Measurements from ENCODE around the gene SKOR2. TPM values are rescaled to one million over a fixed set of nuclear protein-coding genes. Genes with fewer than 3 reads are reported as not detected.
A peak's percentile ranks its signal among the peaks of the same experiment; 100 is the strongest.
"Not testable (repeated sequence)": the region's sequence is repeated elsewhere in the genome, so short reads cannot be mapped to it uniquely, and the experiment has no call there.

Gene SKOR2
- total RNA-seq, 2 donors from 2014 or later, result 0.30 to 0.70 TPM

GRCh38 chr18:47168913-47169312 lies 82.5 kb downstream of the SKOR2 start:
- H3K27ac Mint-ChIP-seq, result peak overlapping the region; percentile 6
- no peaks in the 10 kb centered on the region for H3K27me3 Mint-ChIP-seq (ENCODE audit: low read depth)
- DNase-seq (no peak), ATAC-seq (replicated peaks in 1 of 2) (peak; percentile 11 to 46)
- H3K4me3 Mint-ChIP-seq, result peak overlapping the region in 1 of 2 donors; percentile 7
- peaks cover 27% of the 10 kb centered on the region for H3K4me1 Mint-ChIP-seq (ENCODE audit: low read depth)
- H3K9me3 Mint-ChIP-seq, result no peaks in the 10 kb centered on the region
- no peaks in the 10 kb centered on the region for H3K36me3 Mint-ChIP-seq (ENCODE audit: insufficient read depth in 2 of 2)

DNA sequence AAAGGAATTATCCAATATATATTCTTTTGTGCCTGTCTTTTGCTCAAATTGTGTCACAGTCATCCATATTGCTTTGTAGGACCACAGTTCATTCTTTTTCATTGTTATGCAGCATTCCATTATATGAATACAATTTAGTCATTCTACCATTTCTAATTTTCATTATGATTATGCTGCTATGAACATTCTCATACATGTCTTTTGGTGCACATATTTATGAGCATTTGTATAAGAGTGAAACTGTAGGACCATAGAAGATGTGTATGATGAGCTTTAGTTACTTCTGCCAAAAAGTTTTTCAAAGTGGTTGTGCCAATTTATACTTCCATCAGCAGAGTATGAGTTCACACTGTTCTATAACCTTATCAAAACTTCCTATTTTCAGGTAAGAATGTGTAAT lies 83.0 kb downstream of the SKOR2 start:
- no peaks in the 10 kb centered on the region for H3K27me3 Mint-ChIP-seq (ENCODE audit: low read depth)
- no peaks in the 10 kb centered on the region for H3K9me3 Mint-ChIP-seq
- peak overlapping the region; percentile 42 for H3K27ac Mint-ChIP-seq
- H3K4me3 Mint-ChIP-seq, result peak overlapping the region in 1 of 2 donors; percentile 7
- peak; percentile 13 to 32 for ATAC-seq (replicated peaks in 1 of 2)
- no peaks in the 10 kb centered on the region for H3K36me3 Mint-ChIP-seq (ENCODE audit: insufficient read depth in 2 of 2)
- DNase-seq, result no peak
- peaks cover 32% of the 10 kb centered on the region for H3K4me1 Mint-ChIP-seq (ENCODE audit: low read depth)

DNA sequence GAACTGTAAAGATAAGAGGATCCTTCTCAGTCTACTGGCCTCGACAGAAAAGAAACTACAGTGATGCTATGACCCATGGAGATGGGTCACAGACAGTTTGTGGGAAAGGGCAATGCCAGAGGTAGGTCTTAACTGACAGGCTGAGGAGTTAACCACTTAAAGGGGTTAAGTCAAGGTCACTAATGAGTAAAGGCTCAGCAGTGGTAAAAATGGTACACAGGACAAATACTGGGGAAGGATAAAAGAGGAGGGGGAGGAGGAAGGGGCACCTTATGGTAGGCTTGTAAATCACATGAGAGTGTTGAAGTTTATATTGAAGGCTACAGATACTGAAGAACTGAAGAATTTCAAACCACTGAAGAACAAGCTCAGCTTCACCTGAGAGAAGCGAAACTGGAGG lies 85.2 kb downstream of the SKOR2 start:
- no peak overlapping the region for H3K4me3 Mint-ChIP-seq
- peaks cover 0 to 3% of the 10 kb centered on the region in 2 donors for H3K36me3 Mint-ChIP-seq (ENCODE audit: insufficient read depth in 2 of 2)
- H3K4me1 Mint-ChIP-seq (ENCODE audit: low read depth), result peaks cover 43% of the 10 kb centered on the region
- no peak overlapping the region for H3K27ac Mint-ChIP-seq
- no peak for DNase-seq
- H3K27me3 Mint-ChIP-seq (ENCODE audit: low read depth), result no peaks in the 10 kb centered on the region
- no peaks in the 10 kb centered on the region for H3K9me3 Mint-ChIP-seq
- no peak for ATAC-seq (replicated peaks in 1 of 2)

DNA sequence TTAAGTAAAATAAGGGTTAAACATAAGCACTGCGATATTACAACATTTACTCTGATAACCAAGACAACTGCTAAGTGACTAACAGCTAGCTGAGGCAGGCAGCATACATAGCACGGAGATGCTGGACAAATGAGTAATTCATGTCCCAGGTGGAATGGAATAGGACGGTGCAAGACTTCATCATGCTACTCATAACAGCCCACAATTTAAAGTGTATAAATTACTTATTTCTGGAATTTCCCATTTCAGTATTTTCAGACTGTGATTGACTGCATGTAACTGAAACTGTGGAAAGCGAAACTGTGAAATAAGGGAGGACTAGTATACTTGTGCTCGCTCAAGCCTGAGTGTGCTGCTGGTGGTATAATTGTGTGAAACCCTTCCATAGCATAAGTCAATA lies 88.2 kb downstream of the SKOR2 start:
- Mint-ChIP-seq H3K4me1 (ENCODE audit: low read depth) (peaks cover 35% of the 10 kb centered on the region), H3K4me3 (peak overlapping the region in 1 of 2 donors; percentile 22), H3K27me3 (ENCODE audit: low read depth) (no peaks in the 10 kb centered on the region), H3K36me3 (ENCODE audit: insufficient read depth in 2 of 2) (peaks cover 0 to 3% of the 10 kb centered on the region in 2 donors), H3K9me3 (no peaks in the 10 kb centered on the region), H3K27ac (peak overlapping the region; percentile 65)
- DNase-seq (no peak), ATAC-seq (replicated peaks in 1 of 2) (peak; percentile 74 to 93)

DNA sequence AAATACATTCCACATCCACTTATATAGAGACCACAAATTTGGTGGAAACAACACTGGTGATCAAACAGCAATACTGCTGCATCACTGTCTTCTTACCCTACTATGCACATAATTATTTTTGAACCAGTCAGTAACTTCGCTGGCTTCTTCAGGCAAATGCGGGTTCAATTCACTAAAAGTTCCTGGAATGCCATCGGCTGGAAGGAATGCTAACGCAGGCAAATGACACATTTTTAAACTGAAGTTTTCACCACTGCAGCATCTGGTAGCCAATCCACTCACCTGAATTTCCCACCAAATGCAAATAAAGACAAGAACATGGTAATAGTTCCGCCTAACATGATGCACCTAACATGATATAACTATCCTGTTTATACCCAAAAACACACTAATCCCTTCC lies 91.2 kb downstream of the SKOR2 start:
- no peak overlapping the region for H3K27ac Mint-ChIP-seq
- no peak for DNase-seq
- no peaks in the 10 kb centered on the region for H3K27me3 Mint-ChIP-seq (ENCODE audit: low read depth)
- H3K9me3 Mint-ChIP-seq, result no peaks in the 10 kb centered on the region
- peaks cover 0 to 5% of the 10 kb centered on the region in 2 donors for H3K36me3 Mint-ChIP-seq (ENCODE audit: insufficient read depth in 2 of 2)
- H3K4me3 Mint-ChIP-seq, result no peak overlapping the region
- H3K4me1 Mint-ChIP-seq (ENCODE audit: low read depth), result peaks cover 28% of the 10 kb centered on the region
- no peak for ATAC-seq (replicated peaks in 1 of 2)

DNA sequence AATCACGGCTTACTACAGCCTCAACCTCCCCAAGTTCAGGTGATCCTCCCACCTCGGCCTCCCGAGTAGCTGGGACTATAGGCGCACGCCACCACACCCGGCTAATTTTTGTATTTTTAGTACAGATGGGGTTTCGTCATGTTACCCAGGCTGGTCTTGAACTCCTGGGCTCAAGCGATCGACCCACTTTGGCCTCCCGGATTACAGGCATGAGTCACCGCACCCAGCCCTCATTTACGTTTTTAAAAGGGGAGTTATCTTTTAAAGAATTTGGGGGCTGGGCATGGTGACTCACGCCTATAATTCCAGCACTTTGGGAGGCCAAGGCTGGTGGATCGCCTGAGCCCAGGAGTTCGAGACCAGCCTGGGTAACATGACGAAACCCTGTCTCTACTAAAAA lies 93.1 kb downstream of the SKOR2 start:
- H3K4me1 Mint-ChIP-seq (ENCODE audit: low read depth), result peaks cover 10% of the 10 kb centered on the region

More for the DNA sequence above, 93.1 kb downstream of the SKOR2 start:
- H3K27ac Mint-ChIP-seq; H3K9me3 Mint-ChIP-seq; DNase-seq; ATAC-seq (replicated peaks in 1 of 2); H3K27me3 Mint-ChIP-seq (ENCODE audit: low read depth); H3K4me3 Mint-ChIP-seq: not testable (repeated sequence)
- peaks cover 0 to 11% of the 10 kb centered on the region in 2 donors for H3K36me3 Mint-ChIP-seq (ENCODE audit: insufficient read depth in 2 of 2)

Other genes with a start within 250 kb of the SKOR2 start
- gene ELOA2, start 216.0 kb downstream of the SKOR2 start, total RNA-seq, result not detected
- gene HDHD2, start 101.2 kb downstream of the SKOR2 start, total RNA-seq, result 10 to 100 TPM; 31.9 to 47.1 TPM
- gene IER3IP1, start 75.3 kb downstream of the SKOR2 start, total RNA-seq, result 10 to 100 TPM; 13.3 to 14.4 TPM